ENCODE results near the gene NDUFB3.
A peak's percentile ranks its signal among the peaks of the same experiment; 100 is the strongest.
"Not testable (repeated sequence)": the region's sequence is repeated elsewhere in the genome, so short reads cannot be mapped to it uniquely, and the experiment has no call there.

The NDUFB3 gene

DNA sequence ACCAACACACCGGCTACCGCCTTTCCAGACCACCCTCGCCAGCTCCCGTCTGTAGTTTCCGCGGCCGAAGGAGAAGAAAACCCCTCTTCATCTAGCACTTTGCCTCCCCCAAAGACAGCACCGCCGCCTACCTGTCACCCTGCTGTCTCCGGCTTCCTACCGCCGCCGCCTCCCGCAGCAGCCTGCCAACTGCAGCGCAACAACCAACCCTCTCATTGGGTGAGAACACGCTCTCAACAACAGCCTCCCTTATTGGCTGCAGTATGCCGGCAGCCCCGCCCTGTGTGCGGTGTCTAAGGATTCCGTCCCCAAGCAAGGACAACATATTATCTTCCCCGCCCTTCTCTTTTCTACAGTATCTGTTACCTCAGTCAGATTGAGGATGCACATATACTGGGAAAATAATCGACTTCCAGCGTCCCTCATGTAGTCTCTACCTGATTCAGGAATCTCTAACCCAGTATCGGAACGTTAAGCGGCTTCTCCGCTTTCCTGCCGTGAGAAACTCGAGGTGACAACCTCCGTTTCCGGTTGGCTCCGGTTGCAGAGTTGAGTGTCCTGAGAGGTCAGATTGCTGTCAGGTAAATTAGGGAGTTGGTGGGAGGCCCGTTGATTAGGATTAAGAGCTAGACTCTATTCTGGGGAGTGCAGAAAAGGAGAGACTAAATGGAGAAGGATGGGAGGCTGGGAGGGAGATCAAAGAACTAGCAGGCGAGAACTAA is at the start of gene NDUFB3, which contains the start of gene HYCC2:
TSS of gene NDUFB3 (plus strand) at position 523 of the 722 bp plus-strand sequence. CDS start 6,882 bp downstream, outside the sequence.
TSS of gene HYCC2 (minus strand) at position 193 of the 722 bp plus-strand sequence. CDS start 47,662 bp downstream, outside the sequence.
- DNase-seq = peak; percentile 97

DNA sequence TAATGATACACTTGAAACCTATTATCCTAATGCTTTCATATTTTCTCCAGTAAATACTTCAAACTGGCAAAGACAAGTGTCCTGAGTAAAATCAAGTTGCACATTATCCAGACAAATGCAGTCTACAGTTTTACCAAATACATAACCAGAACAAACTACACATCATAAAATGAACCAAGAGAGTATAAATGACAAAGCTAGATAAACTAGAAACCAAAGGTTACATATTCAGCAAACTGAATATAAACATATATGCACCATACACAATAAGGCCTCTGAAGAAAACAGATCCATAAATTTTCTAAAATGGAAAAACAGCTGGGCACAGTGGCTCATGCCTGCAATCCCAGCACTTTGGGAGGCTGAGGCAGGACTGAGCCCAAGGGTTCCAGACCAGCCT is 47.3 kb upstream of the NDUFB3 start:
- no peak for DNase-seq

DNA sequence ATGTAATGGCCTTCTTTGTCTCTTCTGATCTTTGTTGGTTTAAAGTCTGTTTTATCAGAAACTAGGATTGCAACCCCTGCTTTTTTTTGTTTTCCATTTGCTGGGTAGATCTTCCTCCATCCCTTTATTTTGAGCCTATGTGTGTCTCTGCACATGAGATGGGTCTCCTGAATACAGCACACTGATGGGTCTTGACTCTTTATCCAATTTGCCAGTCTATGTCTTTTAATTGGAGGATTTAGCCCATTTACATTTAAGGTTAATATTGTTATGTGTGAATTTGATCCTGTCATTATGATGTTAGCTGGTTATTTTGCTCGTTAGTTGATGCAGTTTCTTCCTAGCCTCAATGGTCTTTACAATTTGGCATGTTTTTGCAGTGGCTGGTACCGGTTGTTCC is 37.4 kb upstream of the NDUFB3 start:
- not testable (repeated sequence) for DNase-seq

DNA sequence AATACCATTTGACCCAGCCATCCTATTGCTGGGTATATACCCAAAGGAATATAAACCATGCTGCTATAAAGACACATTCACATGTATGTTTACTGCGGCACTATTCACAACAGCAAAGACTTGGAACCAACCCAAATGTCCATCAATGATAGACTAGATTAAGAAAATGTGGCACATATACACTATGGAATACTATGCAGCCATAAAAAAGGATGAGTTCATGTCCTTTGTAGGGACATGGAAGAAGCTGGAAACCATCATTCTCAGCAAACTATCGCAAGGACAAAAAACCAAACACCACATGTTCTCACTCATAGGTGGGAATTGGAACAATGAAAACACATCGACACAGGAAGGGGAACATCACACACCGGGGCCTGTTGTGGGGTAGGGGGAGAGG is 33.4 kb upstream of the NDUFB3 start:
- not testable (repeated sequence) for DNase-seq

- DNase-seq = no peak
These were observed 32.9 kb upstream of the NDUFB3 start for GRCh38 chr2:201038855-201039254.

DNA sequence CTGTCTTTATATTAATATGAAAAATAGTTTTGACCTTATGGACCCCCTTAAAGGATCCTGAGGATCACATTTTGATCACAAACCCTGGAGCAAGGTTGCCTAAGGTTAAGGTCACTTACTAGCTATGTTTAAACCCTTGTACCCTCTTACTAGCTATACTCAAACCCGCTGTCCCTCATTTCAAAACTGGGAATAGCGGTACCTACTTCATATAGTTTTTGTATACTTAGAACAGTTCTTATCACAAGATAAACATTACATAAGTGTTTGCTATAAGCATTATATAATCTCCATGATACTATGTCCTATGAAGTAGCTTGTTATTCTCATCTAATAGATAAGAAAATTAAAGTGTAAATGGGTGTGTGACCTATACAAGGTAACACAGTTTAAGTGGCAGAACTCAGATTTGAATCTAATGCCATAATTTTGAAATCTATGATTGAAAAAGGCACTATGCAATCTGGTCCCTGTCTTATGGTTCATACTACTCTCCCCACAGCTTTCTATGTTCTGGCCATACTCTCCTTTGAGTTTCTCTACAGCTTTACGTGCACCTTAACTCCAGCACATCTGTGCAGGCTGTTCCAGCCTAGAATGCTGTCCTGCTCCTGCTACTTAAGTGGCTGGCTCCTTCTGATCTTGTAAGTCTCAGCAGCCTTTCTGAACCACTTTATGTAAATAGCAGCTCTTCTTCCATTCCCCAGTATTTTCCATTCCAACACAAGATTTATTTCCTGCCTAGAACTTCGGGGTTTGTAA is 30.8 kb upstream of the NDUFB3 start:
- DNase-seq = no peak

GRCh38 chr2:201042451-201042850 is 29.4 kb upstream of the NDUFB3 start:
- not testable (repeated sequence) for DNase-seq

DNA sequence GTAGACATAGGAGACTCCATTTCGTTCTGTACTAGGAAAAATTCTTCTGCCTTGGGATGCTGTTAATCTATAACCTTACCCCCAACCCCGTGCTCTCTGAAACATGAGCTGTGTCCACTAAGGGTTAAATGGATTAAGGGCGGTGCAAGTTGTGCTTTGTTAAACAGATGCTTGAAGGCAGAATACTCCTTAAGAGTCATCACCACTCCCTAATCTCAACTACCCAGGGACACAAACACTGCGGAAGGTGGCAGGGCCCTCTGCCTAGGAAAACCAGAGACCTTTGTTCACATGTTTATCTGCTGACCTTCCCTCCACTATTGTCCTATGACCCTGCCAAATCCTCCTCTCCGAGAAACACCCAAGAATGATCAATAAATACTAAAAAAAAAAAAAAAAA is 28.8 kb upstream of the NDUFB3 start:
- DNase-seq = not testable (repeated sequence)

GRCh38 chr2:201046881-201047280 is 24.9 kb upstream of the NDUFB3 start:
- DNase-seq = no peak

GRCh38 chr2:201049455-201049854 is 22.3 kb upstream of the NDUFB3 start:
- DNase-seq = no peak

- no peak for DNase-seq
These were observed 14.7 kb upstream of the NDUFB3 start for GRCh38 chr2:201057087-201057521.

DNA sequence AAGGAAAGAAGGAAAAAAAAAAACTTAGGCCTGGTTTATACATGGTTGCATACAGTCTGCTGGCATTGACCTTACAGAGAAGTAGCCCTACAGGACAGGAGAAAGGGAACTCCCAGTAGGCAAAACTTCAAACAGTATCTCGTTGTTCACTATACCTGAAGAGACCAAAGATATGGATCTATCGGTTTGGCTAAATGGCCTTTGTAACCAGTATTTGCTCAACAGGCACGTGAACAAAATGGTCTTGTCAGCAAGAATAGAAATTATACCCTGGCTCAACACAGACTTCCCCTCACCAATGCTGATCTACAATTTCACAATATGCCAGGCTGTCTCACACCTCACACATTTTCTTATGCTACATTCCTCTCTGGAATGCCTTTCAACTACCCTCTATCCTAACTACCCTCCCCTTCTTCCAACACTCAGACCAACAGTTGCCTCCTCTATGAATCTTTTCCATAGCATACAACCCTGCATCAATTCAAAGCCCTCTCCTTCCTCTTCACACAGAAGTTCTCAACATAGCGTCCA is 14.0 kb upstream of the NDUFB3 start:
- DNase-seq = no peak

DNA sequence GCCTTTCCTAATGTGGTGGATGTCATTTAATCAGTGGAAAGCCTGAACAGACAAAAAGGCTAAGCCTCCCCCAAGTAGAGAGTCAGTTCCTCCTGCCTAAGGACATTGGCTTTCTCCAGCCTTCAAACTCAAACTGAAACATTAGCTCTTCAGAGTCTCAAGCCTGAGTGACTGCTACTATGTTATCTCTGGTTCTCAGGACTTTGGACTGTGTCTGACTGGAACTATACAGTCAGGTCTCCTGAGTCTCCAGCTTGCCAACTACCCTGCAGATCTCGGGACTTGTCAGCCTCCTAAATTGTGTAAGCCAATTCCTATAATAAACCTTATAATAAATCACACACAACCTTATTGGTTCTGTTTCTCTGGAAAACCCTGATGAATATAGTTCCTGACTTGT is 12.9 kb upstream of the NDUFB3 start:
- peak; percentile 41 for DNase-seq

- DNase-seq = peak; percentile 40
These were observed 11.6 kb upstream of the NDUFB3 start for GRCh38 chr2:201059961-201060755.

DNA sequence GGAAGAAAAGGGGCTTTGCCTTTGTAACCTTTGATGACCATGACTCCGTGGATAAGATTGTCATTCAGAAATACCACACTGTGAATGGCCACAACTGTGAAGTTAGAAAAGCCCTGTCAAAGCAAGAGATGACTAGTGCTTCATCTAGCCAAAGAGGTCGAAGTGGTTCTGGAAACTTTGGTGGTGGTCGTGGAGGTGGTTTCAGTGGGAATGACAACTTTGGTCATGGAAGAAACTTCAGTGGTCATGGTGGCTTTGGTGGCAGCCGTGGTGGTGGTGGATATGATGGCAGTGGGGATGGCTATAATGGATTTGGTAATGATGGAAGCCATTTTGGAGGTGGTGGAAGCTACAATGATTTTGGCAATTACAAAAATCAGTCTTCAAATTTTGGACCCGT is 8.3 kb upstream of the NDUFB3 start:
- DNase-seq = not testable (repeated sequence)

DNA sequence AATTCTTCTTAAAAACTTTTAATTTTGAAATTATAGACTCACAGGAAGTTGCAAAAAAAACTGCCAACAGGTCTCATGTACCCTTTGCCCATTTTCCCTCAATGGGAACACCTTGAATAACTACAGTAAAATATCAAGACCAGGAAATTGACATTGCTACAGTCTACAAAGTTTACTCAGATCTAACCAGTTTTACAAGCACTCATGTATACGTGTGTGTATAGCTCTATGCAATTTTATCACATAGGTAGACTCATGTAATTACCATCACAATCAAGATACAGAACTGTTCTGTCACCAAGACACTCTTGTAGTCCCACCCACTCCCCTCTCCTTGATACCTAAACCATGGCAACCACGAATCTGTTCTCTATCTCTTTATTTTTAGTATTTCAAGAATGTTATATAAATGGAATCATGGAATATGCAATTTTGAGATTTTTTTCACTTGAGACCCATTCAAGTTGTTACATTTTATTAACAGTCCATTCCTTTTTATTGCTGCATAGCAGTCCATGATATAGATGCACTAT is 6.9 kb upstream of the NDUFB3 start:
- no peak for DNase-seq

- peak; percentile 74 for DNase-seq
These were observed 788 bp upstream of the NDUFB3 start for GRCh38 chr2:201070948-201071478.

- DNase-seq = no peak
These were observed 365 bp downstream of the NDUFB3 start for GRCh38 chr2:201072201-201072530.

GRCh38 chr2:201073071-201073470 is 1.3 kb downstream of the NDUFB3 start:
- no peak for DNase-seq

DNA sequence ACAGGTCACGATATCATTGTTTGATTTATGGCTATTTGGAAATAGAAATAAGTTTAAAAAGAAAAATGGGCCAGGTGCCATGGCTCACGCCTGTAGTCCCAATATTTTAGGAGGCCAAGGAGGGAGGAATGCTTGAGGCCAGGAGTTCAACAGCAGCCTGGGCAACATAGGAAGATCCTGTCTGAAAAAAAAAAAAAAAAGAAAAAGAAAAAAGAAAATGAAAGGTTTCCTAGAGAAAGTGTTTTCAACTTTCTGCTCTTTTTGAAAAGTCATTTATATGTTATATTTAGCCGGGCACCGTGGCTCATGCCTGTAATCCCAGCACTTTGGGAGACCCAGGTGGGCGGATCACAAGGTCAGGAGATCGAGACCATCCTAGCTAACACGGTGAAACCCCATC is 3.2 kb downstream of the NDUFB3 start:
- no peak for DNase-seq

DNA sequence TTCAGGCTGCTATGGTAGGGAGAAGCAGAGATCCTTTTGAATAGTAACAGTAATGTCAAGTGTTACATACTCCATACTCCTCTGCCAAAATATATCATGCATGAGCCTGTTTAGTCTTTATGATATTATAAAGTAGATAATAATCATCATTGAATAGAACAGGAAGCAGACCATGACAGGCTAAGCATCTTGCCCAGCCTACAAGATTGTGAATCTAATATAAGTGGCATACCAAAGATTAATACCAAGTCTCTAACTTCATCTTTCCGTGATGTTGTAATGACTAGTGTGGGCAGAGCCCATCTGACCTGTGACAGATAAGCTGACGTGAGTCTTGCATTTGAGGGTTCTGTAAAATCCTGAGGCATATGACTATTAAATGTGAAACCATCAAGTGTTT is 13.1 kb downstream of the NDUFB3 start:
- DNase-seq = peak; percentile 20

- no peak for DNase-seq
These were observed 18.8 kb downstream of the NDUFB3 start for GRCh38 chr2:201090574-201090973.

GRCh38 chr2:201093573-201093972 is 21.8 kb downstream of the NDUFB3 start:
- DNase-seq = no peak

Measured in OCI-M1 (cell line).